Suppressor macrophage treated with lipopolysaccharide for 4 hours (primary cell): ENCODE results near the gene ACSM5.
"Not testable (repeated sequence)": the region's sequence is repeated elsewhere in the genome, so short reads cannot be mapped to it uniquely, and the experiment has no call there.

Source experiments
- DNase-seq: peaks from one replicate; pipeline ENCODE4 v3.0.0-alpha.2; 2020

Gene ACSM5

GRCh38 chr16:20459227-20459626 lies 49.9 kb downstream of the ACSM5 start:
- DNase-seq: not testable (repeated sequence)

GRCh38 chr16:20460313-20460712 lies 51.0 kb downstream of the ACSM5 start:
- not testable (repeated sequence) for DNase-seq

- DNase-seq: not testable (repeated sequence)
Measured at GRCh38 chr16:20468954-20469353, 59.6 kb downstream of the ACSM5 start.

- not testable (repeated sequence) for DNase-seq
Measured at GRCh38 chr16:20469930-20470329, 60.6 kb downstream of the ACSM5 start.

GRCh38 chr16:20470732-20471131 lies 61.4 kb downstream of the ACSM5 start:
- DNase-seq: not testable (repeated sequence)

GRCh38 chr16:20477188-20477744 lies 67.9 kb downstream of the ACSM5 start:
- DNase-seq: not testable (repeated sequence)

- not testable (repeated sequence) for DNase-seq
Measured at GRCh38 chr16:20483989-20484388, 74.7 kb downstream of the ACSM5 start.

- DNase-seq: no peak
Measured at GRCh38 chr16:20484726-20485125, 75.4 kb downstream of the ACSM5 start.

GRCh38 chr16:20485408-20485807 lies 76.1 kb downstream of the ACSM5 start:
- DNase-seq: no peak
